HepG2 (cell line): ENCODE measurements around the gene ARHGAP29. TPM values are rescaled to one million over a fixed set of nuclear protein-coding genes. Genes with fewer than 3 reads are reported as not detected.
A peak's percentile ranks its signal among the peaks of the same experiment; 100 is the strongest.

Source experiments
- CREM ChIP-seq, 2 experiments: sonication (generic) in 1 of 2; formaldehyde crosslinking in 1 of 2; IDR thresholded peaks; 2 replicates each; pipeline versions ENCODE4 v1.4.0 to v1.6.1; 2016 to 2020; ENCODE audit warnings: antibody characterized with exemption in 1 of 2, mild to moderate bottlenecking in 1 of 2, missing genetic modification reagents in 1 of 2
- CTCF ChIP-seq: sonication (generic); formaldehyde crosslinking; IDR thresholded peaks from 2 replicates; pipeline ENCODE4 v1.5.0; 2020; ENCODE audit warnings: mild to moderate bottlenecking, missing genetic modification reagents, moderate library complexity
- FOSL2 ChIP-seq: sonication (generic); formaldehyde crosslinking; IDR thresholded peaks from 2 replicates; pipeline ENCODE4 v1.4.0; 2020; ENCODE audit warnings: missing genetic modification reagents
- FOXO4 ChIP-seq: sonication (generic); formaldehyde crosslinking; conservative IDR thresholded peaks from 2 replicates; pipeline ENCODE4 v1.8.1; 2023; ENCODE audit warnings: missing genetic modification reagents
- GLI4 ChIP-seq: sonication (generic); formaldehyde crosslinking; IDR thresholded peaks from 2 replicates; pipeline ENCODE4 v1.5.1; 2020; ENCODE audit warnings: missing genetic modification reagents, mild to moderate bottlenecking, moderate library complexity, borderline replicate concordance
- GZF1 ChIP-seq: sonication (generic); formaldehyde crosslinking; IDR thresholded peaks from 2 replicates; pipeline ENCODE4 v1.5.1; 2020; ENCODE audit warnings: mild to moderate bottlenecking, missing genetic modification reagents
- HIVEP1 ChIP-seq: sonication (generic); formaldehyde crosslinking; IDR thresholded peaks from 2 replicates; pipeline ENCODE4 v1.4.0; 2020; ENCODE audit warnings: mild to moderate bottlenecking, missing genetic modification reagents
- KLF13 ChIP-seq: sonication (generic); formaldehyde crosslinking; IDR thresholded peaks from 2 replicates; pipeline ENCODE4 v1.4.0; 2020; ENCODE audit warnings: mild to moderate bottlenecking, missing genetic modification reagents
- MED1 ChIP-seq: sonication (generic); formaldehyde crosslinking; IDR thresholded peaks from 2 replicates; pipeline ENCODE4 v1.4.0; 2020; ENCODE audit warnings: missing genetic modification reagents
- SOX13 ChIP-seq, 3 experiments: fragments of 450-650 bp in 1 of 3; sonication (generic) in 1 of 3; formaldehyde crosslinking in 1 of 3; IDR thresholded peaks in 2 of 3; conservative IDR thresholded peaks in 1 of 3; 2 replicates each; pipeline versions ENCODE4 v1.5.0 to v1.6.1; 2016 to 2020; ENCODE audit warnings: antibody characterized with exemption in 1 of 3, mild to moderate bottlenecking in 1 of 3, missing compliant biosample characterization in 1 of 3, missing genetic modification reagents in 1 of 3, moderate library complexity in 1 of 3
- TGIF2 ChIP-seq: IDR thresholded peaks from 2 replicates; pipeline ENCODE4 v1.6.1; 2016; ENCODE audit warnings: control low read depth, missing compliant biosample characterization
- YY1 ChIP-seq: IDR thresholded peaks from 2 replicates; pipeline ENCODE4 v1.6.1; 2011; ENCODE audit warnings: low read length, low read depth, moderate library complexity, mild to moderate bottlenecking; ENCODE audit not compliant: insufficient read depth, insufficient replicate concordance
- ZBTB7B ChIP-seq: sonication (generic); formaldehyde crosslinking; IDR thresholded peaks from 2 replicates; pipeline ENCODE4 v1.4.0; 2020; ENCODE audit warnings: missing genetic modification reagents
- ZFP91 ChIP-seq: sonication (generic); formaldehyde crosslinking; IDR thresholded peaks from 2 replicates; pipeline ENCODE4 v1.9.0; 2022; ENCODE audit warnings: missing genetic modification reagents, mild to moderate bottlenecking, borderline replicate concordance
- ZMYM2 ChIP-seq: sonication (generic); formaldehyde crosslinking; IDR thresholded peaks from 2 replicates; pipeline ENCODE4 v1.8.0; 2022; ENCODE audit warnings: mild to moderate bottlenecking, missing genetic modification reagents
- ZNF10 ChIP-seq: sonication (generic); formaldehyde crosslinking; IDR thresholded peaks from 2 replicates; pipeline ENCODE4 v1.4.0; 2020; ENCODE audit warnings: mild to moderate bottlenecking, low read depth, missing genetic modification reagents, borderline replicate concordance
- ZNF138 ChIP-seq: sonication (generic); formaldehyde crosslinking; IDR thresholded peaks from 2 replicates; pipeline ENCODE4 v1.5.0; 2020; ENCODE audit warnings: mild to moderate bottlenecking, low read depth, missing genetic modification reagents
- ZNF234 ChIP-seq: sonication (generic); formaldehyde crosslinking; conservative IDR thresholded peaks from 2 replicates; pipeline ENCODE4 v1.5.1; 2020; ENCODE audit warnings: mild to moderate bottlenecking, missing genetic modification reagents
- ZNF362 ChIP-seq: sonication (generic); formaldehyde crosslinking; IDR thresholded peaks from 2 replicates; pipeline ENCODE4 v1.4.0; 2020; ENCODE audit warnings: missing genetic modification reagents, mild to moderate bottlenecking, borderline replicate concordance
- ZNF550 ChIP-seq: sonication (generic); formaldehyde crosslinking; IDR thresholded peaks from 2 replicates; pipeline ENCODE4 v1.4.0; 2020; ENCODE audit warnings: mild to moderate bottlenecking, missing genetic modification reagents, borderline replicate concordance
- ZNF576 ChIP-seq: sonication (generic); formaldehyde crosslinking; IDR thresholded peaks from 2 replicates; pipeline ENCODE4 v1.4.0; 2020; ENCODE audit warnings: mild to moderate bottlenecking, missing genetic modification reagents
- ZSCAN22 ChIP-seq: sonication (generic); formaldehyde crosslinking; IDR thresholded peaks from 2 replicates; pipeline ENCODE4 v1.4.0; 2020; ENCODE audit warnings: mild to moderate bottlenecking, missing genetic modification reagents
- polyA plus RNA-seq, 8 experiments: library from polyadenylated mRNA; depleted of rRNA in 3 of 8; stranded (reverse) in 7 of 8; unstranded in 1 of 8; fragments of >200 nt; fragmentation: Illumina TruSeq in 4 of 8; extraction: Trizol in 4 of 8; gene quantifications; 2 replicates each; pipeline versions ENCODE4 v1.2.1 to v1.2.3, GENCODE V29; 2011 to 2016; ENCODE audit warnings: low read depth in 4 of 8, missing spikeins in 1 of 8, mixed read lengths in 1 of 8; ENCODE audit not compliant: insufficient read depth in 1 of 8
- total RNA-seq, 5 experiments: library from RNA; depleted of rRNA; stranded (reverse); fragments of >200 nt; fragmentation: Illumina TruSeq; extraction: Trizol; gene quantifications; 2 replicates each; pipeline ENCODE4 v1.2.3, GENCODE V29; 2016; ENCODE audit warnings: low read depth in 1 of 5

The ARHGAP29 gene
- total and polyA plus RNA-seq, 2 of the 13 experiments (the other 11 are each of a cell fraction or from before 2014, with no cell fraction given): 12.8 to 18.3 TPM

- TF ChIP-seq FOXO4 (CRISPR knock-in tag): no peak
- TF ChIP-seq ZBTB7B (CRISPR knock-in tag): no peak
- no peak for TF ChIP-seq GZF1 (CRISPR knock-in tag)
- no peak; the same call in 1 of the 2 replicates for TF ChIP-seq CTCF (CRISPR knock-in tag)
- TF ChIP-seq ZSCAN22: no peak
- TF ChIP-seq ZNF10: no peak
- TF ChIP-seq SOX13 (IDR thresholded peaks at IDR 0.05): no peak
- no peak for TF ChIP-seq SOX13 (CRISPR knock-in tag; conservative IDR thresholded peaks at IDR 0.05 in 1 of 2, IDR thresholded peaks at IDR 0.05 in 1 of 2)
- TF ChIP-seq ZNF234 (CRISPR knock-in tag): no peak
- peak; percentile 34 for TF ChIP-seq YY1
- TF ChIP-seq TGIF2: 0 out of 2 replicates have a peak, but pooled peaks have one; percentile 14
- TF ChIP-seq GLI4 (CRISPR knock-in tag): no peak
- TF ChIP-seq CREM (IDR thresholded peaks at IDR 0.05): no peak
- TF ChIP-seq CREM (CRISPR knock-in tag; IDR thresholded peaks at IDR 0.05): no peak
- TF ChIP-seq HIVEP1 (CRISPR knock-in tag): no peak
- no peak for TF ChIP-seq ZMYM2 (CRISPR knock-in tag)
- no peak for TF ChIP-seq ZNF576 (CRISPR knock-in tag)
- no peak for TF ChIP-seq ZNF550 (CRISPR knock-in tag)
- no peak for TF ChIP-seq KLF13 (CRISPR knock-in tag)
- TF ChIP-seq ZFP91 (CRISPR knock-in tag): no peak; the same call in 1 of the 2 replicates
- no peak for TF ChIP-seq FOSL2 (CRISPR knock-in tag)
- TF ChIP-seq ZNF138 (CRISPR knock-in tag): no peak
- peak; percentile 24; the same call in 1 of the 2 replicates for TF ChIP-seq MED1 (CRISPR knock-in tag)
- no peak for TF ChIP-seq ZNF362 (CRISPR knock-in tag)
Observed at GRCh38 chr1:94247138-94248094, 10.0 kb upstream of the ARHGAP29 start (continued).
